Hepatocyte (in vitro differentiated cells): Measurements from ENCODE around the gene C1QTNF4. TPM values are rescaled to one million over a fixed set of nuclear protein-coding genes. Genes with fewer than 3 reads are reported as not detected.
A peak's percentile ranks its signal among the peaks of the same experiment; 100 is the strongest.

Source experiments
- DNase-seq: peaks from one replicate; pipeline ENCODE4 v3.0.0-alpha.2; 2016; ENCODE audit warnings: low spot score
- H2AFZ ChIP-seq: fragments of 200-600 bp; sonication (generic); 2 replicates; pipeline ENCODE4 v1.6.0; 2016; ENCODE audit warnings: antibody characterized with exemption, mild to moderate bottlenecking
- H3K27ac ChIP-seq: fragments of 200-600 bp; sonication (generic); 2 replicates; pipeline ENCODE4 v1.5.1; 2016; ENCODE audit warnings: mild to moderate bottlenecking
- H3K27me3 ChIP-seq: fragments of 200-600 bp; sonication (generic); 2 replicates; pipeline ENCODE4 v1.6.1; 2016
- H3K36me3 ChIP-seq: fragments of 200-600 bp; sonication (generic); replicated peaks from 2 replicates; pipeline ENCODE4 v1.5.1; 2016; ENCODE audit warnings: low read depth; ENCODE audit not compliant: insufficient read depth
- H3K4me1 ChIP-seq: fragments of 200-600 bp; sonication (generic); 2 replicates; pipeline ENCODE4 v1.5.1; 2016; ENCODE audit warnings: mild to moderate bottlenecking, moderate library complexity; ENCODE audit not compliant: insufficient read depth
- H3K4me2 ChIP-seq: fragments of 200-600 bp; sonication (generic); 2 replicates; pipeline ENCODE4 v1.6.0; 2016
- H3K4me3 ChIP-seq: fragments of 200-600 bp; sonication (generic); 2 replicates; pipeline ENCODE4 v1.5.1; 2016; ENCODE audit warnings: mild to moderate bottlenecking
- H3K79me2 ChIP-seq: fragments of 200-600 bp; sonication (generic); 2 replicates; pipeline ENCODE4 v1.6.0; 2017; ENCODE audit warnings: mild to moderate bottlenecking
- H3K9me2 ChIP-seq: fragments of 200-600 bp; sonication (generic); replicated peaks from 2 replicates; pipeline ENCODE4 v1.6.0; 2017; ENCODE audit warnings: mild to moderate bottlenecking; ENCODE audit not compliant: insufficient read depth
- H3K9me3 ChIP-seq: fragments of 200-600 bp; sonication (generic); 2 replicates; pipeline ENCODE4 v1.5.1; 2016; ENCODE audit warnings: low read depth, mild to moderate bottlenecking
- H4K20me1 ChIP-seq: fragments of 200-600 bp; sonication (generic); 2 replicates; pipeline ENCODE4 v1.6.0; 2016; ENCODE audit warnings: mild to moderate bottlenecking; ENCODE audit not compliant: insufficient read depth, poor library complexity, severe bottlenecking
- CTCF ChIP-seq: fragments of 200-600 bp; sonication (generic); IDR thresholded peaks from 2 replicates; pipeline ENCODE4 v1.5.1; 2016; ENCODE audit warnings: antibody characterized with exemption, mild to moderate bottlenecking; ENCODE audit not compliant: poor library complexity
- EZH2 ChIP-seq: fragments of 200-600 bp; sonication (generic); IDR thresholded peaks from 2 replicates; pipeline ENCODE4 v1.6.1; 2016; ENCODE audit warnings: antibody characterized with exemption, mild to moderate bottlenecking, borderline replicate concordance
- EZH2phosphoT487 ChIP-seq: fragments of 200-600 bp; sonication (generic); IDR thresholded peaks from one replicate; pipeline ENCODE4 v1.6.1; 2018; ENCODE audit warnings: antibody characterized with exemption, mild to moderate bottlenecking, low read depth, moderate library complexity; ENCODE audit not compliant: unreplicated experiment, severe bottlenecking
- WGBS: methylation state at CpG from one replicate; pipeline ENCODE4 v1.1.6; 2016; ENCODE audit warnings: low lambda C conversion rate; ENCODE audit errors: missing lambda C conversion rate; 5-methylcytosine and 5-hydroxymethylcytosine counted together
- polyA plus RNA-seq: library from polyadenylated mRNA; unstranded; fragments of >200 nt; fragmentation: Nextera tagmentation; extraction: Ambion mirVana; gene quantifications from 2 replicates; pipeline ENCODE4 v1.2.1, GENCODE V29; 2016
- total RNA-seq: library from RNA; depleted of rRNA; stranded (reverse); fragments of >200 nt; gene quantifications from 2 replicates; pipeline ENCODE4 v1.2.3, GENCODE V29; 2014

C1QTNF4 gene
- total and polyA plus RNA-seq, 2 experiments from 2014 or later = 0.50 to 0.73 TPM

GRCh38 chr11:47611348-47611794 is 17.2 kb upstream of the C1QTNF4 start:
- H2AFZ ChIP-seq = no peak overlapping the region
- H3K4me1 ChIP-seq = no peaks in the 10 kb centered on the region
- H3K27ac ChIP-seq = no peak overlapping the region
- 87% methylated on average over 6 of the region's 6 CpGs for WGBS
- H3K9me2 ChIP-seq = no peaks in the 10 kb centered on the region
- no peaks in the 10 kb centered on the region for H3K9me3 ChIP-seq
- no peak for DNase-seq
- no peaks in the 10 kb centered on the region for H4K20me1 ChIP-seq
- no peaks in the 10 kb centered on the region for H3K79me2 ChIP-seq
- H3K27me3 ChIP-seq = no peaks in the 10 kb centered on the region
- H3K4me3 ChIP-seq = no peak overlapping the region
- no peaks in the 10 kb centered on the region for H3K36me3 ChIP-seq
- H3K4me2 ChIP-seq = no peak overlapping the region
- no peak for TF ChIP-seq CTCF
- TF ChIP-seq EZH2 = no peak
- TF ChIP-seq EZH2phosphoT487 = no peak

GRCh38 chr11:47609675-47610074 is 15.5 kb upstream of the C1QTNF4 start:
- H3K27me3 ChIP-seq = no peaks in the 10 kb centered on the region
- H3K4me2 ChIP-seq = no peak overlapping the region
- H3K9me3 ChIP-seq = no peaks in the 10 kb centered on the region
- no peak overlapping the region for H3K27ac ChIP-seq
- H3K36me3 ChIP-seq = no peaks in the 10 kb centered on the region
- H3K79me2 ChIP-seq = no peaks in the 10 kb centered on the region
- H3K4me1 ChIP-seq = no peaks in the 10 kb centered on the region
- H3K4me3 ChIP-seq = no peak overlapping the region
- no peak for DNase-seq
- no peaks in the 10 kb centered on the region for H3K9me2 ChIP-seq
- no peak overlapping the region for H2AFZ ChIP-seq
- WGBS = 97% methylated on average over 3 of the region's 3 CpGs
- TF ChIP-seq EZH2phosphoT487 (no peak), CTCF (no peak), EZH2 (no peak)
- H4K20me1 ChIP-seq = no peaks in the 10 kb centered on the region

- DNase-seq = peak; percentile 34
- Histone ChIP-seq H3K9me3 (no peaks in the 10 kb centered on the region), H3K4me2 (no peak overlapping the region)
Measured at GRCh38 chr11:47607380-47607779, 13.2 kb upstream of the C1QTNF4 start.

More at GRCh38 chr11:47607380-47607779, 13.2 kb upstream of the C1QTNF4 start:
- no peaks in the 10 kb centered on the region for H3K4me1 ChIP-seq
- no peaks in the 10 kb centered on the region for H3K36me3 ChIP-seq
- no peak overlapping the region for H2AFZ ChIP-seq
- 67% methylated on average over 7 of the region's 7 CpGs for WGBS
- no peak for TF ChIP-seq EZH2
- no peak for TF ChIP-seq EZH2phosphoT487
- no peak for TF ChIP-seq CTCF
- H4K20me1 ChIP-seq = no peaks in the 10 kb centered on the region
- H3K27ac ChIP-seq = no peak overlapping the region
- H3K9me2 ChIP-seq = no peaks in the 10 kb centered on the region
- no peaks in the 10 kb centered on the region for H3K79me2 ChIP-seq
- no peaks in the 10 kb centered on the region for H3K27me3 ChIP-seq
- H3K4me3 ChIP-seq = no peak overlapping the region
